GM12878 (cell line): Measurements from ENCODE around the gene PRRC2A. TPM values are rescaled to one million over a fixed set of nuclear protein-coding genes. Genes with fewer than 3 reads are reported as not detected.

Source experiments
- CUX1 ChIP-seq: IDR thresholded peaks from 2 replicates; pipeline ENCODE4 v1.6.1; 2012; ENCODE audit warnings: improper control_type of control experiment, low read depth, low read length; ENCODE audit not compliant: insufficient replicate concordance
- E4F1 ChIP-seq: fragments of 450-650 bp; IDR thresholded peaks from 2 replicates; pipeline ENCODE4 v1.6.1; 2018; ENCODE audit warnings: borderline replicate concordance, mild to moderate bottlenecking; ENCODE audit not compliant: partially characterized antibody
- IKZF2 ChIP-seq, 2 experiments: fragments of 450-650 bp; IDR thresholded peaks; 2 replicates each; pipeline ENCODE4 v1.6.1; 2017; ENCODE audit warnings: mild to moderate bottlenecking in 2 of 2, moderate library complexity in 2 of 2
- STAT1 ChIP-seq: fragments of 450-650 bp; conservative IDR thresholded peaks from 2 replicates; pipeline ENCODE4 v1.6.1; 2014; ENCODE audit warnings: antibody characterized with exemption, mild to moderate bottlenecking
- polyA plus RNA-seq, 11 experiments: library from polyadenylated mRNA; depleted of rRNA in 4 of 11; unstranded in 6 of 11; stranded (reverse) in 5 of 11; fragments of >200 nt; fragmentation: Nextera tagmentation in 4 of 11; fragmentation: Illumina TruSeq in 1 of 11; extraction: Ambion mirVana in 4 of 11; extraction: Trizol in 1 of 11; gene quantifications; 1 replicate in 1 of 11; 2 replicates in 10 of 11; pipeline versions ENCODE4 v1.2.1 to v1.2.3, GENCODE V29; 2011 to 2016; ENCODE audit warnings: inconsistent platforms in 2 of 11, missing spikeins in 2 of 11, low read depth in 1 of 11
- total RNA-seq, 4 experiments: library from RNA; depleted of rRNA in 3 of 4; stranded (reverse); fragments of >200 nt in 3 of 4; fragmentation: Illumina TruSeq in 1 of 4; extraction: Trizol in 1 of 4; gene quantifications; 2 replicates each; pipeline versions ENCODE4 v1.2.1 to v1.2.3, GENCODE V29; 2013 to 2021

The PRRC2A gene
- total and polyA plus RNA-seq, 10 of the 15 experiments (the other 5 are each of a cell fraction or from before 2014, with no cell fraction given): 0.40 to 244 (median 61.3) TPM

- TF ChIP-seq CUX1 (no peak), E4F1 (no peak), IKZF2 (IDR thresholded peaks at IDR 0.05) (peak; percentile 51 to 74; a peak in 3 of 4 replicates), STAT1 (0 out of 2 replicates have a peak, but pooled peaks have one; percentile 76)
These were observed 39.6 kb upstream of the PRRC2A start (continued) for GRCh38 chr6:31580807-31581433.
